Fibroblast of lung (primary cell): ENCODE measurements around the gene TMEM209. TPM values are rescaled to one million over a fixed set of nuclear protein-coding genes. Genes with fewer than 3 reads are reported as not detected.

ENCODE experiments used
- DNase-seq, 2 donors: peaks; one replicate each; pipeline versions ENCODE4 v3.0.0 to v3.0.0-alpha.2; 2010; ENCODE audit warnings: low read depth in 2 of 2
- H2AFZ ChIP-seq: 2 replicates; pipeline ENCODE4 v1.5.1; 2012; ENCODE audit warnings: low read length, control low read depth, inconsistent platforms
- H3K27ac ChIP-seq: 2 replicates; pipeline ENCODE4 v1.5.1; 2011; ENCODE audit warnings: low read length, control low read depth; ENCODE audit not compliant: insufficient read depth
- H3K27me3 ChIP-seq: 2 replicates; pipeline ENCODE4 v1.5.1; 2011; ENCODE audit warnings: mild to moderate bottlenecking, low read length; ENCODE audit not compliant: control insufficient read depth, insufficient read depth
- H3K36me3 ChIP-seq: 2 replicates; pipeline ENCODE4 v1.5.1; 2011; ENCODE audit warnings: low read length; ENCODE audit not compliant: control insufficient read depth, insufficient read depth
- H3K4me1 ChIP-seq: 2 replicates; pipeline ENCODE4 v1.5.1; 2011; ENCODE audit warnings: low read length; ENCODE audit not compliant: control insufficient read depth, insufficient read depth; ENCODE audit errors: extremely low read depth
- H3K4me2 ChIP-seq: 2 replicates; pipeline ENCODE4 v1.5.1; 2011; ENCODE audit warnings: low read length, control low read depth; ENCODE audit not compliant: insufficient read depth; ENCODE audit errors: extremely low read depth
- H3K4me3 ChIP-seq, 4 experiments: fragments of 200-600 bp in 1 of 4; sonication (generic) in 1 of 4; replicated peaks in 1 of 4; 2 replicates each; pipeline ENCODE4 v1.5.1; 2011 to 2016; ENCODE audit warnings: low read length in 4 of 4, low read depth in 3 of 4, mild to moderate bottlenecking in 3 of 4, control low read depth in 2 of 4, inconsistent platforms in 1 of 4, mixed read lengths in 1 of 4; ENCODE audit not compliant: insufficient read depth in 1 of 4; ENCODE audit errors: control extremely low read depth in 1 of 4
- H3K79me2 ChIP-seq: 2 replicates; pipeline ENCODE4 v1.5.1; 2012; ENCODE audit warnings: mild to moderate bottlenecking, low read length, inconsistent platforms; ENCODE audit not compliant: control insufficient read depth, insufficient read depth
- H3K9ac ChIP-seq: 2 replicates; pipeline ENCODE4 v1.5.1; 2011; ENCODE audit warnings: mild to moderate bottlenecking, low read length, control low read depth; ENCODE audit not compliant: insufficient read depth
- H3K9me3 ChIP-seq: 2 replicates; pipeline ENCODE4 v1.5.1; 2012; ENCODE audit warnings: low read depth, low read length; ENCODE audit not compliant: control insufficient read depth, insufficient read depth
- H4K20me1 ChIP-seq: 2 replicates; pipeline ENCODE4 v1.5.1; 2011; ENCODE audit warnings: low read length; ENCODE audit not compliant: control insufficient read depth, insufficient read depth; ENCODE audit errors: extremely low read depth
- CTCF ChIP-seq, 2 donors: IDR thresholded peaks in 1 of 2; conservative IDR thresholded peaks in 1 of 2; 1 replicate in 1 of 2; 2 replicates in 1 of 2; pipeline ENCODE4 v1.5.1; 2011 to 2012; ENCODE audit warnings: low read length in 2 of 2, control low read depth in 1 of 2, inconsistent platforms in 1 of 2, low read depth in 1 of 2, mild to moderate bottlenecking in 1 of 2
- EZH2 ChIP-seq: IDR thresholded peaks from 2 replicates; pipeline ENCODE4 v1.5.1; 2012; ENCODE audit warnings: low read length, control low read depth, mild to moderate bottlenecking; ENCODE audit errors: missing control alignments
- polyA plus RNA-seq, 2 donors: library from polyadenylated mRNA; depleted of rRNA in 1 of 2; stranded (reverse) in 1 of 2; unstranded in 1 of 2; fragments of >200 nt; gene quantifications; 2 replicates each; pipeline ENCODE4 v1.2.1, GENCODE V29; 2011 to 2012; ENCODE audit warnings: missing spikeins in 1 of 2
- total RNA-seq: library from RNA; depleted of rRNA; stranded (reverse); fragments of >200 nt; gene quantifications from 2 replicates; pipeline ENCODE4 v1.2.1, GENCODE V29; 2014

TMEM209 gene
- total and polyA plus RNA-seq, 2 donors (not counting 1 experiment from before 2014, with no cell fraction given) = 9.7 to 15.1 TPM

GRCh38 chr7:130208516-130208915 is 3.3 kb upstream of the TMEM209 start:
- Histone ChIP-seq H3K9me3 (no peaks in the 10 kb centered on the region), H3K4me1 (peaks cover 5% of the 10 kb centered on the region), H3K4me3 (no peak overlapping the region), H3K9ac (no peak overlapping the region), H2AFZ (no peak overlapping the region), H3K27me3 (no peaks in the 10 kb centered on the region), H4K20me1 (no peaks in the 10 kb centered on the region), H3K79me2 (peaks cover 1% of the 10 kb centered on the region), H3K36me3 (no peaks in the 10 kb centered on the region), H3K4me2 (no peak overlapping the region), H3K27ac (no peak overlapping the region)
- DNase-seq = peak in 1 of 2 donors; percentile 71
- no peak for TF ChIP-seq CTCF (conservative IDR thresholded peaks at IDR 0.05 in 1 of 2, IDR thresholded peaks at IDR 0.05 in 1 of 2; ENCODE audit: low read depth in 1 of 2, low read length in 2 of 2)
- no peak for TF ChIP-seq EZH2

- H3K4me3 ChIP-seq = no peak within 1 kb of the TSS
- DNase-seq = peak; percentile 66 to 72
- no peaks in the 10 kb centered on the region for H3K27me3 ChIP-seq
- H3K79me2 ChIP-seq = peaks cover 1% of the 10 kb centered on the region
- H3K4me2 ChIP-seq = no peak within 1 kb of the TSS
- H3K9ac ChIP-seq = no peak within 1 kb of the TSS
- peaks cover 5% of the 10 kb centered on the region for H3K4me1 ChIP-seq
- no peak within 1 kb of the TSS for H2AFZ ChIP-seq
- no peaks in the 10 kb centered on the region for H3K9me3 ChIP-seq
- no peak within 1 kb of the TSS for H3K27ac ChIP-seq
- no peaks in the 10 kb centered on the region for H4K20me1 ChIP-seq
- H3K36me3 ChIP-seq = peaks cover 3% of the 10 kb centered on the region
- TF ChIP-seq CTCF (conservative IDR thresholded peaks at IDR 0.05 in 1 of 2, IDR thresholded peaks at IDR 0.05 in 1 of 2; ENCODE audit: low read depth in 1 of 2, low read length in 2 of 2) (no peak), EZH2 (no peak)
Measured at GRCh38 chr7:130207642-130208041, 2.4 kb upstream of the TMEM209 start, which contains the start of gene SSMEM1. TSS of gene SSMEM1 (plus strand) at chr7:130207860. CDS start at chr7:130207911, 51 bp downstream.

- TF ChIP-seq EZH2 (no peak), CTCF (conservative IDR thresholded peaks at IDR 0.05 in 1 of 2, IDR thresholded peaks at IDR 0.05 in 1 of 2; ENCODE audit: low read depth in 1 of 2, low read length in 2 of 2) (peak in 1 of 2 donors; percentile 16)
- H2AFZ ChIP-seq = no peak overlapping the region
- H3K27me3 ChIP-seq = no peaks in the 10 kb centered on the region
- no peak overlapping the region for H3K4me3 ChIP-seq
- no peaks in the 10 kb centered on the region for H3K9me3 ChIP-seq
- no peak for DNase-seq
- no peak overlapping the region for H3K27ac ChIP-seq
- H3K36me3 ChIP-seq = peaks cover 3% of the 10 kb centered on the region
- H3K4me1 ChIP-seq = peaks cover 5% of the 10 kb centered on the region
- H3K79me2 ChIP-seq = peaks cover 1% of the 10 kb centered on the region
- H3K9ac ChIP-seq = no peak overlapping the region
- H3K4me2 ChIP-seq = no peak overlapping the region
- H4K20me1 ChIP-seq = no peaks in the 10 kb centered on the region
Measured at GRCh38 chr7:130207033-130207432, 1.8 kb upstream of the TMEM209 start.
